Measurements from ENCODE around the gene SYT3. TPM values are rescaled to one million over a fixed set of nuclear protein-coding genes. Genes with fewer than 3 reads are reported as not detected.
"Not testable (repeated sequence)": the region's sequence is repeated elsewhere in the genome, so short reads cannot be mapped to it uniquely, and the experiment has no call there.

Gene SYT3
- total RNA-seq, 1 experiment from 2014 or later = not detected

DNA sequence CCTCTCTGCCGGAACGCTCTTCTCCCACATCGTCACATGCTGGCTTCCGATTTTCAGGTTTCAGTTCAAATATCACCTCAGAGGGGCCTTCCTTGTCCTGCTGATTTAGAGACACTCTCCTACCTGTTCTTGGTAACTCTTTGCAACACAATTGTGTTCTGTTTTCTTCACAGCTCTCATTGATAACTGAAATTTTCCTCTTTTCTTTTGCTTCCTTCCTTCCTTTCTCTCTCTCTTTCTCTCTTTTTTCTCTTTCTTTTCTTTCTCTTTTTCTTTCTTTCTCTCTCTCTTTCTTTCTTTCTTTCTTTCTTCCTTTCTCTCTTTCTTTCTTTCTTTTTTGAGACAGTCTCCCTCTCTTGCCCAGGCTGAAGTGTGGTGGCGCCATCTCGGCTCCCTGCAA, 59.4 kb downstream of the SYT3 start:
- POLR2A ChIA-PET = no interaction called here
- no peaks in the 10 kb centered on the region for H3K27me3 ChIP-seq (ENCODE audit: control insufficient read depth, insufficient read depth, low read length)
- intact Hi-C loops (cut with micrococcal nuclease; ENCODE audit: unreplicated experiment) = no loop called here

DNA sequence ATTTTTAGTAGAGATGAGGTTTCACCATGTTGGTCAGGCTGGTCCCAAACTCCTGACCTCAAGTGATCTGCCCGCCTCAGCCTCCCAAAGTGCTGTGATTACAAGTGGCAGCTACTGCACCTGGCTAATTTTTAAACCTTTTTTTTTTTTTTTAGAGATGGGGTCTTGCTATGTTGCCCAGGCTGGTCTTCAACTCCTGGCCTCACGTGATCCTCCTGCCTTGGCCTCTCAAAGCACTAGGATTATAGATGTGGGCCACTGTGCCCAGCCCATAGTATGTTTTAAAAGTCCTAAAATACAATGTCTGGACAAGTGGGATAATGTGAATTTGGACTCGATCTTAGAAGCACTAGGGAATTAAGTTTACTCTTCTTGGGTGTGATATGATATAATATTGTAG, 62.9 kb downstream of the SYT3 start:
- H3K36me3 ChIP-seq (ENCODE audit: control insufficient read depth, insufficient read depth, low read length); H3K9me3 ChIP-seq (ENCODE audit: control insufficient read depth, insufficient read depth, low read depth, low read length); H3K4me1 ChIP-seq (ENCODE audit: control insufficient read depth, insufficient read depth, low read length); CTCF ChIA-PET; ATAC-seq; H3K27ac ChIP-seq (ENCODE audit: low read length); BruUV-seq (replicated peaks); H3K4me3 ChIP-seq (ENCODE audit: low read depth in 2 of 2, low read length in 2 of 2); in situ Hi-C loops (cut with HindIII; ENCODE audit: low pct_unique_long_range_greater_than_20kb, low sequenced_read_pairs); POLR2A ChIA-PET; DNase-seq (ENCODE audit: low read depth, low spot score); H3K27me3 ChIP-seq (ENCODE audit: control insufficient read depth, insufficient read depth, low read length); intact Hi-C loops (cut with micrococcal nuclease; ENCODE audit: unreplicated experiment): not testable (repeated sequence)

More for the DNA sequence above, 59.4 kb downstream of the SYT3 start:
- H3K9me3 ChIP-seq (ENCODE audit: control insufficient read depth, insufficient read depth, low read depth, low read length) = no peaks in the 10 kb centered on the region
- in situ Hi-C loops (cut with HindIII; ENCODE audit: low pct_unique_long_range_greater_than_20kb, low sequenced_read_pairs) = no loop called here
- BruUV-seq (replicated peaks) = no TSS peak
- no peak overlapping the region for H3K4me3 ChIP-seq (ENCODE audit: low read depth in 2 of 2, low read length in 2 of 2)
- no peaks in the 10 kb centered on the region for H3K36me3 ChIP-seq (ENCODE audit: control insufficient read depth, insufficient read depth, low read length)
- H3K27ac ChIP-seq (ENCODE audit: low read length) = no peak overlapping the region
- CTCF ChIA-PET = no interaction called here
- ATAC-seq = no peak
- DNase-seq (ENCODE audit: low read depth, low spot score) = no peak
- no peaks in the 10 kb centered on the region for H3K4me1 ChIP-seq (ENCODE audit: control insufficient read depth, insufficient read depth, low read length)
- no peak for TF ChIP-seq TCF7L2 (IDR thresholded peaks at IDR 0.05; ENCODE audit: low read depth, low read length)
- TF ChIP-seq POLR2AphosphoS5 (IDR thresholded peaks at IDR 0.05; ENCODE audit: low read depth, low read length) = no peak
- TF ChIP-seq, protein P1, sequence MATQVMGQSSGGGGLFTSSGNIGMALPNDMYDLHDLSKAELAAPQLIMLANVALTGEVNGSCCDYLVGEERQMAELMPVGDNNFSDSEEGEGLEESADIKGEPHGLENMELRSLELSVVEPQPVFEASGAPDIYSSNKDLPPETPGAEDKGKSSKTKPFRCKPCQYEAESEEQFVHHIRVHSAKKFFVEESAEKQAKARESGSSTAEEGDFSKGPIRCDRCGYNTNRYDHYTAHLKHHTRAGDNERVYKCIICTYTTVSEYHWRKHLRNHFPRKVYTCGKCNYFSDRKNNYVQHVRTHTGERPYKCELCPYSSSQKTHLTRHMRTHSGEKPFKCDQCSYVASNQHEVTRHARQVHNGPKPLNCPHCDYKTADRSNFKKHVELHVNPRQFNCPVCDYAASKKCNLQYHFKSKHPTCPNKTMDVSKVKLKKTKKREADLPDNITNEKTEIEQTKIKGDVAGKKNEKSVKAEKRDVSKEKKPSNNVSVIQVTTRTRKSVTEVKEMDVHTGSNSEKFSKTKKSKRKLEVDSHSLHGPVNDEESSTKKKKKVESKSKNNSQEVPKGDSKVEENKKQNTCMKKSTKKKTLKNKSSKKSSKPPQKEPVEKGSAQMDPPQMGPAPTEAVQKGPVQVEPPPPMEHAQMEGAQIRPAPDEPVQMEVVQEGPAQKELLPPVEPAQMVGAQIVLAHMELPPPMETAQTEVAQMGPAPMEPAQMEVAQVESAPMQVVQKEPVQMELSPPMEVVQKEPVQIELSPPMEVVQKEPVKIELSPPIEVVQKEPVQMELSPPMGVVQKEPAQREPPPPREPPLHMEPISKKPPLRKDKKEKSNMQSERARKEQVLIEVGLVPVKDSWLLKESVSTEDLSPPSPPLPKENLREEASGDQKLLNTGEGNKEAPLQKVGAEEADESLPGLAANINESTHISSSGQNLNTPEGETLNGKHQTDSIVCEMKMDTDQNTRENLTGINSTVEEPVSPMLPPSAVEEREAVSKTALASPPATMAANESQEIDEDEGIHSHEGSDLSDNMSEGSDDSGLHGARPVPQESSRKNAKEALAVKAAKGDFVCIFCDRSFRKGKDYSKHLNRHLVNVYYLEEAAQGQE (IDR thresholded peaks at IDR 0.05; ENCODE audit: insufficient read depth in 1 of 2, low read depth in 2 of 2, low read length in 1 of 2) = no peak
- TF ChIP-seq SIN3A (IDR thresholded peaks at IDR 0.05; ENCODE audit: borderline replicate concordance, insufficient read depth, low read depth, low read length) = no peak
- TF ChIP-seq, protein P2, sequence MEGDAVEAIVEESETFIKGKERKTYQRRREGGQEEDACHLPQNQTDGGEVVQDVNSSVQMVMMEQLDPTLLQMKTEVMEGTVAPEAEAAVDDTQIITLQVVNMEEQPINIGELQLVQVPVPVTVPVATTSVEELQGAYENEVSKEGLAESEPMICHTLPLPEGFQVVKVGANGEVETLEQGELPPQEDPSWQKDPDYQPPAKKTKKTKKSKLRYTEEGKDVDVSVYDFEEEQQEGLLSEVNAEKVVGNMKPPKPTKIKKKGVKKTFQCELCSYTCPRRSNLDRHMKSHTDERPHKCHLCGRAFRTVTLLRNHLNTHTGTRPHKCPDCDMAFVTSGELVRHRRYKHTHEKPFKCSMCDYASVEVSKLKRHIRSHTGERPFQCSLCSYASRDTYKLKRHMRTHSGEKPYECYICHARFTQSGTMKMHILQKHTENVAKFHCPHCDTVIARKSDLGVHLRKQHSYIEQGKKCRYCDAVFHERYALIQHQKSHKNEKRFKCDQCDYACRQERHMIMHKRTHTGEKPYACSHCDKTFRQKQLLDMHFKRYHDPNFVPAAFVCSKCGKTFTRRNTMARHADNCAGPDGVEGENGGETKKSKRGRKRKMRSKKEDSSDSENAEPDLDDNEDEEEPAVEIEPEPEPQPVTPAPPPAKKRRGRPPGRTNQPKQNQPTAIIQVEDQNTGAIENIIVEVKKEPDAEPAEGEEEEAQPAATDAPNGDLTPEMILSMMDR (IDR thresholded peaks at IDR 0.05) = no peak

DNA sequence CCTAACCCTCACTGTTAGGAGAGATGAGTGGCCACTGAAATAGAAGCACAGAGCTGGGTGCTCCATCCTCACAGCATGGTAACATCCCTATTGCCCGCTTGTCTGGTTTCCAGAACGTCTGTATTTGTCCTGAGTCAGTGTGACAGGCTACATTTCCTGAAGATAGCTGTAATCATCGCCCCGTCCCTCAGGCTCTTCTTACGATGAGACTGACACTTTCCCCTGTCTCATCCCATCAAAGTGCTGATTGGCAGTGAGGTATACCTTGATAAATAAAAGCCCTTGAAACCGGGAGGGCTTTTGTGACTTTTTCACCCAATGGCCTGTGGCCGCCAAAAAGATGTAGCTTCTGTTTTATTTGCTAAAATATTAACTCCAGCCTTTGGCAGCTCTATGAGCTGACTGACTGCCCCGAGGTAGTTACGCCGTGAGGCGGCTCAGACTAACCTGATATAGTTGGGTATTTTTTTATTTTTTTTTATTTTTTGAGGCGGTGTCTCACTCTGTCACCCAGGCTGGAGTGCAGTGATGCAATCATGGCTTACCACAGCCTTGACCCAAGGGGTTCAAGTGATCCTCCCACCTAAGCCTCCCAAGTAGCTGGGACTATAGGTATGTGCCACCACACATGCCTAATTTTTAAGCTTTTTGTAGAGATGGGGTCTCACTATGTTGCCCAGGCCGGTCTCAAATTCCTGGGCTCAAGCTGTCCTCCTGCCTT, 65.8 kb downstream of the SYT3 start:
- H3K9me3 ChIP-seq (ENCODE audit: control insufficient read depth, insufficient read depth, low read depth, low read length) = no peaks in the 10 kb centered on the region
- H3K27me3 ChIP-seq (ENCODE audit: control insufficient read depth, insufficient read depth, low read length) = no peaks in the 10 kb centered on the region
- POLR2A ChIA-PET = no interaction called here
- intact Hi-C loops (cut with micrococcal nuclease; ENCODE audit: unreplicated experiment) = no loop called here
- H3K36me3 ChIP-seq (ENCODE audit: control insufficient read depth, insufficient read depth, low read length) = no peaks in the 10 kb centered on the region
- H3K4me3 ChIP-seq (ENCODE audit: low read depth in 2 of 2, low read length in 2 of 2) = no peak overlapping the region
- no peak overlapping the region for H3K27ac ChIP-seq (ENCODE audit: low read length)
- BruUV-seq (replicated peaks) = no TSS peak
- in situ Hi-C loops (cut with HindIII; ENCODE audit: low pct_unique_long_range_greater_than_20kb, low sequenced_read_pairs) = no loop called here
- CTCF ChIA-PET = no interaction called here
- TF ChIP-seq, protein P1 (IDR thresholded peaks at IDR 0.05; ENCODE audit: insufficient read depth in 1 of 2, low read depth in 2 of 2, low read length in 1 of 2) = no peak
- no peak for TF ChIP-seq POLR2AphosphoS5 (IDR thresholded peaks at IDR 0.05; ENCODE audit: low read depth, low read length)
- TF ChIP-seq SIN3A (IDR thresholded peaks at IDR 0.05; ENCODE audit: borderline replicate concordance, insufficient read depth, low read depth, low read length) = no peak
- TF ChIP-seq, protein P2 (IDR thresholded peaks at IDR 0.05) = no peak
- TF ChIP-seq TCF7L2 (IDR thresholded peaks at IDR 0.05; ENCODE audit: low read depth, low read length) = no peak
- ATAC-seq (no peak), DNase-seq (ENCODE audit: low read depth, low spot score) (no peak)
- no peaks in the 10 kb centered on the region for H3K4me1 ChIP-seq (ENCODE audit: control insufficient read depth, insufficient read depth, low read length)
